Activated naive CD4-positive, alpha-beta T cell treated with anti-CD3 and anti-CD28 coated beads, Interleukin-2, amount 10 ng/mL, durations not matched to agents 7 days and 5 days (primary cell): ENCODE measurements around the gene ARHGAP42.
"Not testable (repeated sequence)": the region's sequence is repeated elsewhere in the genome, so short reads cannot be mapped to it uniquely, and the experiment has no call there.

ENCODE experiments used
- CTCF ChIA-PET: fragments of 350-600 bp; sonication (Branson Sonifier 250); formaldehyde crosslinking; loops from one replicate; lab custom pipeline; 2021; ENCODE audit warnings: antibody characterized with exemption; lab: Charles Lee
- DNase-seq: peaks from one replicate; pipeline ENCODE4 v3.0.0-alpha.2; 2020
- H3K27ac Mint-ChIP-seq: one replicate; pipeline ENCODE4 v1.8.0; 2021; ENCODE audit warnings: mild to moderate bottlenecking, moderate library complexity, mixed read lengths
- H3K27me3 Mint-ChIP-seq: one replicate; pipeline ENCODE4 v1.8.0; 2021; ENCODE audit warnings: mild to moderate bottlenecking, mixed read lengths
- H3K36me3 Mint-ChIP-seq: one replicate; pipeline ENCODE4 v1.8.0; 2021; ENCODE audit warnings: mixed read lengths
- H3K4me1 Mint-ChIP-seq: one replicate; pipeline ENCODE4 v1.8.0; 2021; ENCODE audit warnings: mixed read lengths
- H3K4me3 Mint-ChIP-seq: one replicate; pipeline ENCODE4 v1.8.0; 2021; ENCODE audit warnings: mild to moderate bottlenecking, moderate library complexity, mixed read lengths
- H3K9me3 Mint-ChIP-seq: one replicate; pipeline ENCODE4 v1.8.0; 2021; ENCODE audit warnings: mixed read lengths

The ARHGAP42 gene

DNA sequence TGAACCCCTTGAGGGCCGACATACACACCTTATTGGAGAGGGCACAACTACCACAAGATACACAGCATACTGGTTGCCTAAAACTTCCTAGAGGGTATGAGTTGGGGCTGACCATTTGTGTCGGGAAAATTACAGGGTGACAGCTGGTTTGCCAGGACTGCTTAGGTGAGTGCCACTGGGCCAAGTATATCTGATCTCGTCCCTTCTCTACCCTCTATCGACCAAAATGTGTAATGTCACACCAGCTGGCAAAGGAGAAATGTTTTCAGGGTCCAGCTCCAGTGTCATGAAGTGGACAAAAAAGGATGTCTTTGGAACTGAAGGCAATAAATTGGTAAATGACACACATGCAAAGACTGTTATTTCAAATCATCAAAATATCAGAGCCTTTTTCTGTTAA, 316.4 kb downstream of the ARHGAP42 start:
- H3K9me3 Mint-ChIP-seq, result peaks cover 8% of the 10 kb centered on the region
- DNase-seq, result no peak
- H3K4me3 Mint-ChIP-seq, result no peak overlapping the region
- no peaks in the 10 kb centered on the region for H3K27me3 Mint-ChIP-seq
- H3K27ac Mint-ChIP-seq, result no peak overlapping the region
- H3K36me3 Mint-ChIP-seq, result no peaks in the 10 kb centered on the region
- CTCF ChIA-PET, result no interaction called here
- no peaks in the 10 kb centered on the region for H3K4me1 Mint-ChIP-seq

- CTCF ChIA-PET, result no interaction called here
- no peak for DNase-seq
- H3K4me3 Mint-ChIP-seq, result no peak overlapping the region
- no peak overlapping the region for H3K27ac Mint-ChIP-seq
- H3K36me3 Mint-ChIP-seq, result no peaks in the 10 kb centered on the region
- H3K4me1 Mint-ChIP-seq, result no peaks in the 10 kb centered on the region
- peaks cover 6% of the 10 kb centered on the region for H3K9me3 Mint-ChIP-seq
- no peaks in the 10 kb centered on the region for H3K27me3 Mint-ChIP-seq
Observed at GRCh38 chr11:101008961-101009689, 322.0 kb downstream of the ARHGAP42 start.

DNA sequence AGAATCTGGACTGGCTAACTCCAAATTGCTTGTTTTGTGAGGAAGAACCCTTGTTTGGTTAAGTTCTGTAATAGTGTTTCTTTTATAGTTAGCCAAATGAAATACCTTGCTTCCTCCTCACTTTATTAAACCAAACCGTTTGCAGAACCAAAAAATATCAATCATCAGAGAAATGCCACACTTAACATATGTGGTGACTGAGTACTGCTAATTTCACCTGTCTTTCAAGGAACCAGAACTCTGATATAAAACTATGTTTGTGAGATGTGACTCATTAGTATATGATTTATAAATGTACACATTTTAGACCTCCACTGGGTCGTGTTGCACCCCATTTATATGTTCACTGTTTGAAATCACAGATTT, 322.6 kb downstream of the ARHGAP42 start:
- Mint-ChIP-seq H3K27me3 (no peaks in the 10 kb centered on the region), H3K36me3 (no peaks in the 10 kb centered on the region), H3K4me3 (no peak overlapping the region), H3K27ac (no peak overlapping the region), H3K4me1 (no peaks in the 10 kb centered on the region), H3K9me3 (peaks cover 6% of the 10 kb centered on the region)
- DNase-seq, result no peak
- CTCF ChIA-PET, result no interaction called here

DNA sequence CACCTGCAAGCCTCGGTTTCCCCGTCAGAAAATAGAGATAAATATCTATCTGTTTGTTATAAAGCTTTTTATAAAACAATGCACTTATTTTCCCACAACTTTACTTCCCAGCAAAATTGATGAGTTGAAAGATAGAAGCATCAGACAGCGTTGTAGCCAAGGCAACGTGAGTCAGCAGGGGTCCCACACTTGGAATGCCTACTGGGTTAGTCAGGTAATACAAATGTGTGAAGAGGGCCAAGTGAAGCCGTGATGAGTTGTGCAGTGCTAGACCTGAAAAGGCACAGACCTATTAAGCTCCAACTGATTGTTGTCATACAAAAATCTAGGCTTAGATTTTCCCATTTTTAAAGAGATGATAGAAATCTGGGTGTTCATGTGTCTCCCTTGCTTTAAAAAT, 323.8 kb downstream of the ARHGAP42 start:
- Mint-ChIP-seq H3K27me3 (no peaks in the 10 kb centered on the region), H3K4me1 (no peaks in the 10 kb centered on the region), H3K4me3 (no peak overlapping the region), H3K27ac (no peak overlapping the region), H3K36me3 (no peaks in the 10 kb centered on the region), H3K9me3 (peaks cover 6% of the 10 kb centered on the region)
- CTCF ChIA-PET, result no interaction called here
- no peak for DNase-seq

GRCh38 chr11:101011881-101012280, 324.8 kb downstream of the ARHGAP42 start:
- Mint-ChIP-seq H3K27ac (no peak overlapping the region), H3K9me3 (peaks cover 6% of the 10 kb centered on the region), H3K36me3 (no peaks in the 10 kb centered on the region), H3K27me3 (no peaks in the 10 kb centered on the region), H3K4me1 (no peaks in the 10 kb centered on the region), H3K4me3 (no peak overlapping the region)
- DNase-seq, result no peak
- CTCF ChIA-PET, result no interaction called here

GRCh38 chr11:101013702-101014101, 326.6 kb downstream of the ARHGAP42 start:
- H3K4me1 Mint-ChIP-seq, H3K9me3 Mint-ChIP-seq, H3K27me3 Mint-ChIP-seq, H3K36me3 Mint-ChIP-seq, DNase-seq, H3K27ac Mint-ChIP-seq, H3K4me3 Mint-ChIP-seq, CTCF ChIA-PET: not testable (repeated sequence)

DNA sequence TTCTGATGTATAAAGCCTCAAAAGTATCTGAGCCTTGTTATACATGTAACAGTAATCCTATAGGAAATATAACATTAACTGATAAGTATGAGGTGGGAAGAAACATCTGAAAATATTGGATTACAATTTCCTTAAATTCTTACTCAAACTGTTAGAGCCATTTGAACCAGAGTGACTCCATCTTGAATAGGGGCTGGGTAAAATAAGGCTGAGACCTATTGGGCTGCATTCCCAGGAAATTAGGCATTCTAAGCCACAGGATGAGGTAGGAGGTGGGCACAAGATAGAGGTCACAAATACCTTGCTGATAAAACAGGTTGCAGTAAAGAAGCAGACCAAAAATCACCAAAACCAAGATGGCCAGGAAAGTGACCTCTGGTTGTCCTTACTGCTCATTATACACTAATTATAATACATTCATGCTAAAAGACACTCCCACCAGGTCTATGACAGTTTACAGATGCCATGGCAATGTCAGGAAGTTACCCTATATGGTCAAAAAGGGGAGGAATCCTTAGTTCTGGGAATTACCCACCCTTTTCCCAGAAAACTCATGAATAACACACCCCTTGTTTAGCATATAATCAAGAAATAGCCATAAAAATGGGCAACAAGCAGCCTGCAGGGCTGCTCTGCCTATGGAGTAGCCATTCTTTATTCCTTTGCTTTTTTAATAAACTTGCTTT, 327.7 kb downstream of the ARHGAP42 start:
- no peaks in the 10 kb centered on the region for H3K4me1 Mint-ChIP-seq
- H3K36me3 Mint-ChIP-seq, result no peaks in the 10 kb centered on the region
- no peak overlapping the region for H3K4me3 Mint-ChIP-seq
- DNase-seq, result no peak
- no peak overlapping the region for H3K27ac Mint-ChIP-seq
- CTCF ChIA-PET, result no interaction called here
- no peaks in the 10 kb centered on the region for H3K27me3 Mint-ChIP-seq
- H3K9me3 Mint-ChIP-seq, result peaks cover 6% of the 10 kb centered on the region

DNA sequence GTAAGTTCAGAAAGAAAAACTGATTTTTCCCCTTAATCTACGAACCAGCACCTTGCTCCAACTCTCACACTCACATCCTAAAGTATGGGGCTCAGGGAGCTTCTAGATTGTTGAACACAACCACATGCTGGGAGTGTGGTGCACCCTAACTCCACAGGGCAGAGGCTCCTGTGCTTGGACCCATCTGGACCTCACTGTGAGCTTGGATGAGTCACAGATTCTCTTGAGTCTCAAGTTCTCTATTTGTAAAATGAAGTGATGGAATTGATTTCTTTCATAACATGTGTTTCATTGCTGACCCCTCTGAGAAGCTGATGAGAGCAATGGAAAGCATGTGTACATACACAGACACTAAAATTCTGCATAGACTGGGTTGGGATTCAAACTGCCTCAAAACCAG, 332.8 kb downstream of the ARHGAP42 start:
- Mint-ChIP-seq H3K4me1 (no peaks in the 10 kb centered on the region), H3K27ac (no peak overlapping the region), H3K27me3 (no peaks in the 10 kb centered on the region), H3K4me3 (no peak overlapping the region), H3K36me3 (no peaks in the 10 kb centered on the region), H3K9me3 (no peaks in the 10 kb centered on the region)
- no peak for DNase-seq
- CTCF ChIA-PET, result no interaction called here

- H3K9me3 Mint-ChIP-seq, result no peaks in the 10 kb centered on the region
- no peaks in the 10 kb centered on the region for H3K27me3 Mint-ChIP-seq
- CTCF ChIA-PET, result no interaction called here
- H3K27ac Mint-ChIP-seq, result no peak overlapping the region
- no peak overlapping the region for H3K4me3 Mint-ChIP-seq
- H3K36me3 Mint-ChIP-seq, result no peaks in the 10 kb centered on the region
- DNase-seq, result no peak
- H3K4me1 Mint-ChIP-seq, result no peaks in the 10 kb centered on the region
Observed at GRCh38 chr11:101022256-101022655, 335.2 kb downstream of the ARHGAP42 start.

DNA sequence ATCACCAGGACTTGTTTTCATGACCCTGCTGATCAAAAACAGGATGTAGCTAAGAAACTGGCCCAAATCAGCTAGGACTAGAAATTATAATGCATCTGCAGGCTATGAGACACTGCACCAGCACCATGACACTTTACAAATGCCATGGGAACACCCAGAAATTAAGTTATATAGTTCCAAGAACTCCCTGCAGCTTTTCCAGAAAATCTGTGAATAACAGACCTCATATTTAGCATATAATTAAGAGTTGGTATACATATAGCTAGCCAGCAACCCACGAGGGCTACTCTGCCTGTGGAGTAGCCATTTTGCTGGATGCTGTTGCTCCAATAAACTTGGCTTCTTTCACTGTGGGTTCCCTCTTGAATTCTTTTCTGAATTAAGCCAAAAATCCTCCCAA, 341.6 kb downstream of the ARHGAP42 start:
- Mint-ChIP-seq H3K4me1 (no peaks in the 10 kb centered on the region), H3K27ac (no peak overlapping the region), H3K36me3 (no peaks in the 10 kb centered on the region), H3K4me3 (no peak overlapping the region), H3K9me3 (no peaks in the 10 kb centered on the region), H3K27me3 (no peaks in the 10 kb centered on the region)
- CTCF ChIA-PET, result no interaction called here
- DNase-seq, result no peak

GRCh38 chr11:101030015-101030414, 342.9 kb downstream of the ARHGAP42 start:
- H3K27ac Mint-ChIP-seq, result no peak overlapping the region
- H3K4me1 Mint-ChIP-seq, result no peaks in the 10 kb centered on the region
- CTCF ChIA-PET, result no interaction called here
- no peak overlapping the region for H3K4me3 Mint-ChIP-seq
- no peak for DNase-seq
- H3K9me3 Mint-ChIP-seq, result no peaks in the 10 kb centered on the region
- H3K27me3 Mint-ChIP-seq, result no peaks in the 10 kb centered on the region
- no peaks in the 10 kb centered on the region for H3K36me3 Mint-ChIP-seq

- H3K36me3 Mint-ChIP-seq, result no peaks in the 10 kb centered on the region
- H3K27me3 Mint-ChIP-seq, result no peaks in the 10 kb centered on the region
- H3K27ac Mint-ChIP-seq, result no peak overlapping the region
- no peaks in the 10 kb centered on the region for H3K9me3 Mint-ChIP-seq
- DNase-seq, result no peak
- no peaks in the 10 kb centered on the region for H3K4me1 Mint-ChIP-seq
- CTCF ChIA-PET, result no interaction called here
- H3K4me3 Mint-ChIP-seq, result no peak overlapping the region
Observed at GRCh38 chr11:101030692-101031091, 343.6 kb downstream of the ARHGAP42 start.

- no peak overlapping the region for H3K27ac Mint-ChIP-seq
- no peaks in the 10 kb centered on the region for H3K27me3 Mint-ChIP-seq
- no peak for DNase-seq
- H3K9me3 Mint-ChIP-seq, result no peaks in the 10 kb centered on the region
- no peaks in the 10 kb centered on the region for H3K4me1 Mint-ChIP-seq
- no peak overlapping the region for H3K4me3 Mint-ChIP-seq
- CTCF ChIA-PET, result no interaction called here
- no peaks in the 10 kb centered on the region for H3K36me3 Mint-ChIP-seq
Observed at GRCh38 chr11:101031713-101032112, 344.6 kb downstream of the ARHGAP42 start.

DNA sequence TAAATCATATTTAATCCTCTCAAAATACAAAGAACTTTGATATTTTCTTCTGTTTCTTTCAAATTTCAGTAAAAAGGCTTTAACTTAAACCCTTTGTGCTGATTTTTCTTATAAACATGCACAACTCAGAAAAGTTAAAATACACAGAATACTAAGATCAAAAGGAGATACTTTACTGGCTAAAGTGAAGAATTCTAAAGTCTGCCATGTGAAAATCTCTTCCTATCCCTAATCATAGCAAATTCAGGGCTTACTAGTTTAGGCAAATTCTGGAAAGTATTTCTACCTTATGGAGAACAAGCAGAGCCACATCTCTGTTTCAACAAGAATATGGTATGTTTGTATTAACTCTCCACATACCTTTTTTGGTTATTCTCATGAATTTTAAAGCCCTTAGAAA, 345.9 kb downstream of the ARHGAP42 start:
- Mint-ChIP-seq H3K4me1 (no peaks in the 10 kb centered on the region), H3K4me3 (no peak overlapping the region), H3K9me3 (no peaks in the 10 kb centered on the region), H3K27ac (no peak overlapping the region), H3K36me3 (no peaks in the 10 kb centered on the region), H3K27me3 (no peaks in the 10 kb centered on the region)
- CTCF ChIA-PET, result no interaction called here
- DNase-seq, result no peak

DNA sequence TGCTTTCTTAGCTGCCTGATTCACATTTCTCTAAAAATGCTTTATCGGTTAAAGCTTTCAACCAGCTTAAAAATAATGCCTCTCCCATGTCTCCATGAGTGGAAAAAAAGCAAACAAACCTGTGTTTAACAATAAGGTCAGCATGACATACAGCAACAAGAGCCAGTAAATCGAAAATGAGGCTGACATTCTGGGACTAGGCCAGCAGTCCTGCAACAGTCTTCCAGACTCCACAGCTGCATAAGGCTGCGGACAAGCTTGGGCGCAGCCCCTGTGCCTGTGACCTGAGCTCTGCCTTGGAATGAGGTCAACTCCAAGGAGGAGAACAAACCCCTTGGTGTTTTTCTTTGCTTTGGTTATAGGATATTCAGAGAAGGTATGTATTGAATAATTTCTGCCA, 347.0 kb downstream of the ARHGAP42 start:
- Mint-ChIP-seq H3K27me3 (no peaks in the 10 kb centered on the region), H3K4me3 (no peak overlapping the region), H3K4me1 (no peaks in the 10 kb centered on the region), H3K27ac (no peak overlapping the region), H3K9me3 (no peaks in the 10 kb centered on the region), H3K36me3 (no peaks in the 10 kb centered on the region)
- DNase-seq, result no peak
- CTCF ChIA-PET, result no interaction called here
